IMR-90 (cell line): ENCODE results near the gene TNS1. TPM values are rescaled to one million over a fixed set of nuclear protein-coding genes. Genes with fewer than 3 reads are reported as not detected.

Experiments used
- ATAC-seq: fragments of 200-7000 bp; cut with Tn5 transposase; 2 replicates; pipeline ENCODE4 v1.9.1; 2020; ENCODE audit warnings: low read depth, mild to moderate bottlenecking, moderate library complexity
- BruUV-seq: library from RNA; stranded (reverse); fragments of 400-500 nt; replicated peaks from 2 replicates; lab custom pipeline; 2021; lab: Mats Ljungman, UMichigan
- CTCF ChIA-PET: fragments of 300-600 bp; formaldehyde crosslinking; extraction: SDS; loops from one replicate; lab custom pipeline; 2021; ENCODE audit warnings: antibody characterized with exemption; lab: Yijun Ruan, JAX
- POLR2A ChIA-PET: fragments of 300-600 bp; sonication (Branson Sonifier 250); formaldehyde crosslinking; loops from one replicate; lab custom pipeline; 2022; ENCODE audit warnings: antibody characterized with exemption; ENCODE audit not compliant: unreplicated experiment; lab: Charles Lee
- DNase-seq: peaks from one replicate; pipeline ENCODE4 v3.0.0; 2013
- H2AFZ ChIP-seq: replicated peaks from 2 replicates; pipeline ENCODE3; 2013; ENCODE audit warnings: low read length, mild to moderate bottlenecking; ENCODE audit not compliant: poor library complexity
- H2AK5ac ChIP-seq: 2 replicates; pipeline ENCODE4 v1.6.1; 2013; ENCODE audit warnings: low read depth, low read length, inconsistent platforms
- H2AK9ac ChIP-seq: replicated peaks from 2 replicates; pipeline ENCODE3; 2013; ENCODE audit warnings: mild to moderate bottlenecking, low read depth, low read length, moderate library complexity; ENCODE audit not compliant: poor library complexity
- H2BK120ac ChIP-seq: 2 replicates; pipeline ENCODE4 v1.6.1; 2013; ENCODE audit warnings: low read depth, low read length, inconsistent platforms
- H2BK15ac ChIP-seq: 3 replicates; pipeline ENCODE4 v1.6.1; 2013; ENCODE audit warnings: low read depth, low read length, inconsistent platforms
- H2BK20ac ChIP-seq: 2 replicates; pipeline ENCODE4 v1.6.1; 2013; ENCODE audit warnings: low read depth, mild to moderate bottlenecking, inconsistent platforms, low read length, moderate library complexity
- H2BK5ac ChIP-seq: 2 replicates; pipeline ENCODE4 v1.6.1; 2013; ENCODE audit warnings: mild to moderate bottlenecking, low read depth, low read length, inconsistent platforms; ENCODE audit not compliant: poor library complexity, severe bottlenecking
- H3K14ac ChIP-seq: replicated peaks from 2 replicates; pipeline ENCODE4 v1.6.1; 2013; ENCODE audit warnings: low read depth, low read length, inconsistent platforms
- H3K18ac ChIP-seq: 2 replicates; pipeline ENCODE4 v1.6.1; 2013; ENCODE audit warnings: low read depth, low read length, control low read depth
- H3K23ac ChIP-seq: 2 replicates; pipeline ENCODE4 v1.6.1; 2013; ENCODE audit warnings: low read depth, low read length, inconsistent platforms
- H3K27ac ChIP-seq: 2 replicates; pipeline ENCODE4 v1.5.1; 2013; ENCODE audit warnings: mild to moderate bottlenecking, control low read depth, low read length; ENCODE audit not compliant: insufficient read depth
- H3K27me3 ChIP-seq: 2 replicates; pipeline ENCODE4 v1.6.1; 2013; ENCODE audit warnings: low read length; ENCODE audit not compliant: control insufficient read depth, insufficient read depth
- H3K36me3 ChIP-seq: 2 replicates; pipeline ENCODE4 v1.6.1; 2013; ENCODE audit warnings: low read length, mixed read lengths; ENCODE audit not compliant: control insufficient read depth, insufficient read depth
- H3K4ac ChIP-seq: 2 replicates; pipeline ENCODE4 v1.6.1; 2013; ENCODE audit warnings: low read depth, low read length, inconsistent platforms
- H3K4me1 ChIP-seq: 2 replicates; pipeline ENCODE4 v1.6.1; 2013; ENCODE audit warnings: low read length, mixed read lengths; ENCODE audit not compliant: control insufficient read depth, insufficient read depth
- H3K4me2 ChIP-seq: 2 replicates; pipeline ENCODE4 v1.6.1; 2013; ENCODE audit warnings: low read depth, mild to moderate bottlenecking, control low read depth, low read length, moderate library complexity
- H3K4me3 ChIP-seq: 2 replicates; pipeline ENCODE4 v1.5.1; 2013; ENCODE audit warnings: low read depth, mild to moderate bottlenecking, control low read depth, low read length, moderate library complexity; ENCODE audit not compliant: insufficient read depth
- H3K56ac ChIP-seq: 2 replicates; pipeline ENCODE4 v1.6.1; 2013; ENCODE audit warnings: low read length, inconsistent platforms; ENCODE audit not compliant: insufficient read depth; ENCODE audit errors: extremely low read depth
- H3K79me1 ChIP-seq, 2 experiments: 2 replicates each; pipeline ENCODE4 v1.6.1; 2013; ENCODE audit warnings: low read length in 2 of 2, inconsistent platforms in 1 of 2, low read depth in 1 of 2
- H3K9ac ChIP-seq: 2 replicates; pipeline ENCODE4 v1.6.1; 2013; ENCODE audit warnings: low read depth, low read length, control low read depth
- H3K9me1 ChIP-seq: 2 replicates; pipeline ENCODE4 v1.6.1; 2013; ENCODE audit warnings: low read length, inconsistent platforms; ENCODE audit not compliant: insufficient read depth
- H3K9me3 ChIP-seq: 2 replicates; pipeline ENCODE4 v1.6.1; 2013; ENCODE audit warnings: low read length; ENCODE audit not compliant: control insufficient read depth, insufficient read depth
- H4K20me1 ChIP-seq: 2 replicates; pipeline ENCODE4 v1.6.1; 2013; ENCODE audit warnings: low read length, inconsistent platforms; ENCODE audit not compliant: insufficient read depth
- H4K5ac ChIP-seq: 2 replicates; pipeline ENCODE4 v1.6.1; 2013; ENCODE audit warnings: mild to moderate bottlenecking, low read depth, low read length, control low read depth
- H4K8ac ChIP-seq, 2 experiments: 2 replicates each; pipeline ENCODE4 v1.6.1; 2013; ENCODE audit warnings: low read depth in 2 of 2, low read length in 2 of 2, control low read depth in 1 of 2, inconsistent platforms in 1 of 2
- H4K91ac ChIP-seq: 2 replicates; pipeline ENCODE4 v1.6.1; 2013; ENCODE audit warnings: low read depth, low read length, inconsistent platforms; ENCODE audit not compliant: insufficient read depth
- FOS ChIP-seq: fragments of 150-350 bp; IDR thresholded peaks from 2 replicates; pipeline ENCODE4 v1.6.1; 2016; ENCODE audit warnings: low read depth, low read length
- MAFK ChIP-seq: IDR thresholded peaks from 2 replicates; pipeline ENCODE4 v1.6.1; 2012; ENCODE audit warnings: low read depth, low read length, improper control_type of control experiment
- MXI1 ChIP-seq: IDR thresholded peaks from 2 replicates; pipeline ENCODE4 v1.6.1; 2012; ENCODE audit warnings: low read depth, mild to moderate bottlenecking, low read length, moderate library complexity, borderline replicate concordance
- POLR2A ChIP-seq: IDR thresholded peaks from 2 replicates; pipeline ENCODE4 v1.6.1; 2012; ENCODE audit warnings: mild to moderate bottlenecking, low read depth, low read length
- RCOR1 ChIP-seq: IDR thresholded peaks from 2 replicates; pipeline ENCODE4 v1.6.1; 2012; ENCODE audit warnings: mild to moderate bottlenecking, low read length, improper control_type of control experiment; ENCODE audit not compliant: insufficient replicate concordance
- SMC3 ChIP-seq: fragments of 150-350 bp; IDR thresholded peaks from 2 replicates; pipeline ENCODE4 v1.6.1; 2016; ENCODE audit warnings: low read depth, mild to moderate bottlenecking, antibody characterized with exemption, low read length, moderate library complexity
- USF2 ChIP-seq: fragments of 150-350 bp; IDR thresholded peaks from 2 replicates; pipeline ENCODE4 v1.6.1; 2017; ENCODE audit warnings: mild to moderate bottlenecking, antibody characterized with exemption, low read length, low read depth
- WGBS, 2 experiments: methylation state at CpG; one replicate each; pipeline versions ENCODE4 v1.1.5 to v1.1.7; 2013; ENCODE audit warnings: missing lambda C conversion rate in 2 of 2; ENCODE audit not compliant: insufficient read length in 1 of 2; ENCODE audit errors: extremely low coverage in 2 of 2; 5-methylcytosine and 5-hydroxymethylcytosine counted together
- dilution Hi-C: fragments of 300-500 bp; cut with HindIII; formaldehyde crosslinking; loops from one replicate; pipeline ENCODE4 v1.14.3; 2018; ENCODE audit warnings: low sequenced_read_pairs; ENCODE audit not compliant: unreplicated experiment
- in situ Hi-C: fragments of 300-500 bp; cut with MboI; formaldehyde crosslinking; loops from 3 replicates; pipeline ENCODE4 v1.14.3; 2019; ENCODE audit warnings: low sequenced_read_pairs, inconsistent platforms, mixed read lengths
- intact Hi-C: fragments of 100-400 bp; cut with micrococcal nuclease; formaldehyde crosslinking; loops from 2 replicates; pipeline ENCODE4 v1.10.0; 2022
- polyA plus RNA-seq, 3 experiments: library from polyadenylated mRNA; depleted of rRNA; stranded (reverse); fragments of >200 nt; gene quantifications; 2 replicates each; pipeline ENCODE4 v1.2.3, GENCODE V29; 2012; ENCODE audit warnings: low replicate concordance in 1 of 3
- total RNA-seq: library from RNA; depleted of rRNA; stranded (reverse); fragments of >200 nt; gene quantifications from 2 replicates; pipeline ENCODE4 v1.2.3, GENCODE V29; 2012

The TNS1 gene
- total and polyA plus RNA-seq, 2 of the 4 experiments (the other 2 are of a cell fraction), result 41.1 to 45.2 TPM

GRCh38 chr2:217972037-217972436 is 30.8 kb downstream of the TNS1 start:
- no peak overlapping the region for H4K5ac ChIP-seq
- no peak overlapping the region for H2BK15ac ChIP-seq
- no peak overlapping the region for H3K56ac ChIP-seq
- H3K36me3 ChIP-seq, result peaks cover 16% of the 10 kb centered on the region
- no peak overlapping the region for H3K4me2 ChIP-seq
- H3K9me3 ChIP-seq, result no peaks in the 10 kb centered on the region
- H2BK20ac ChIP-seq, result no peak overlapping the region
- H3K4me3 ChIP-seq, result no peak overlapping the region
- no CpG with 5 or more reads among the region's 1 CpG for WGBS, 2 experiments
- no peak overlapping the region for H4K91ac ChIP-seq
- no peak overlapping the region for H2BK120ac ChIP-seq
- no peak overlapping the region for H2AK5ac ChIP-seq
- no peak overlapping the region for H3K9ac ChIP-seq
- intact Hi-C loops (no loop called here), in situ Hi-C loops (no loop called here), dilution Hi-C loops (no loop called here)
- no peak overlapping the region for H3K18ac ChIP-seq
- H3K9me1 ChIP-seq, result no peaks in the 10 kb centered on the region
- no peak overlapping the region for H3K4ac ChIP-seq
- H3K79me1 ChIP-seq, result peaks cover 5 to 54% of the 10 kb centered on the region in 2 experiments; a peak in 3 of 4 replicates
- no peak for ATAC-seq
- TF ChIP-seq USF2 (no peak), MAFK (no peak), FOS (no peak), RCOR1 (no peak), POLR2A (no peak), MXI1 (no peak), SMC3 (no peak)
- DNase-seq, result no peak
- H2BK5ac ChIP-seq, result no peak overlapping the region
- ChIA-PET POLR2A (no interaction called here), CTCF (no interaction called here)
- peaks cover 8% of the 10 kb centered on the region; the same call in 1 of the 2 replicates for H4K20me1 ChIP-seq
- H3K14ac ChIP-seq, result no peak overlapping the region
- no peak overlapping the region for H3K23ac ChIP-seq
- H3K27me3 ChIP-seq, result no peaks in the 10 kb centered on the region
- H4K8ac ChIP-seq, result no peak overlapping the region
- H2AFZ ChIP-seq, result no peak overlapping the region
- no TSS peak for BruUV-seq
- H3K27ac ChIP-seq, result no peak overlapping the region
- peaks cover 7% of the 10 kb centered on the region; the same call in 1 of the 2 replicates for H3K4me1 ChIP-seq
- no peak overlapping the region for H2AK9ac ChIP-seq
